ENCODE measurements around the gene CSH2. TPM values are rescaled to one million over a fixed set of nuclear protein-coding genes. Genes with fewer than 3 reads are reported as not detected.

The CSH2 gene
- total and polyA plus RNA-seq, 2 of the 13 experiments (the other 11 are each of a cell fraction or from before 2014, with no cell fraction given), result not detected

GRCh38 chr17:63827801-63828221 lies 45.7 kb downstream of the CSH2 start (continued):
- TF ChIP-seq ZNF607 (CRISPR knock-in tag; IDR thresholded peaks at IDR 0.05; ENCODE audit: borderline replicate concordance) (no peak; the same call in 1 of the 2 replicates), PHF21A (CRISPR knock-in tag; IDR thresholded peaks at IDR 0.05) (0 out of 2 replicates have a peak, but pooled peaks have one; percentile 10), RBAK (CRISPR knock-in tag; IDR thresholded peaks at IDR 0.05) (no peak), REPIN1 (CRISPR knock-in tag; IDR thresholded peaks at IDR 0.05; ENCODE audit: borderline replicate concordance, low read depth) (no peak), JDP2 (CRISPR knock-in tag; IDR thresholded peaks at IDR 0.05; ENCODE audit: borderline replicate concordance) (no peak), ZNF577 (CRISPR knock-in tag; IDR thresholded peaks at IDR 0.05; ENCODE audit: borderline replicate concordance, low read depth) (no peak), SOX6 (IDR thresholded peaks at IDR 0.05) (no peak), SOX6 (CRISPR knock-in tag; IDR thresholded peaks at IDR 0.05) (no peak), GPBP1L1 (CRISPR knock-in tag; IDR thresholded peaks at IDR 0.05) (no peak), ZNF260 (CRISPR knock-in tag; IDR thresholded peaks at IDR 0.05; ENCODE audit: borderline replicate concordance, low read depth) (no peak), ZNF142 (CRISPR knock-in tag; IDR thresholded peaks at IDR 0.05) (0 out of 2 replicates have a peak, but pooled peaks have one; percentile 7), ZNF382 (CRISPR knock-in tag; IDR thresholded peaks at IDR 0.05; ENCODE audit: borderline replicate concordance) (no peak), PBX2 (CRISPR knock-in tag; IDR thresholded peaks at IDR 0.05) (no peak), ZNF138 (CRISPR knock-in tag; IDR thresholded peaks at IDR 0.05; ENCODE audit: low read depth) (no peak), GATAD2A (CRISPR knock-in tag; IDR thresholded peaks at IDR 0.05) (no peak), RXRA (CRISPR knock-in tag; IDR thresholded peaks at IDR 0.05) (0 out of 2 replicates have a peak, but pooled peaks have one; percentile 10), ATF7-NPFF (CRISPR knock-in tag; IDR thresholded peaks at IDR 0.05; ENCODE audit: low read depth) (no peak), ZIK1 (CRISPR knock-in tag; IDR thresholded peaks at IDR 0.05; ENCODE audit: borderline replicate concordance, low read depth) (no peak), MEIS1 (CRISPR knock-in tag; IDR thresholded peaks at IDR 0.05; ENCODE audit: borderline replicate concordance) (no peak; the same call in 1 of the 2 replicates), BORCS8-MEF2B (CRISPR knock-in tag; IDR thresholded peaks at IDR 0.05) (no peak; the same call in 1 of the 2 replicates)
- TF ChIP-seq, protein P1, sequence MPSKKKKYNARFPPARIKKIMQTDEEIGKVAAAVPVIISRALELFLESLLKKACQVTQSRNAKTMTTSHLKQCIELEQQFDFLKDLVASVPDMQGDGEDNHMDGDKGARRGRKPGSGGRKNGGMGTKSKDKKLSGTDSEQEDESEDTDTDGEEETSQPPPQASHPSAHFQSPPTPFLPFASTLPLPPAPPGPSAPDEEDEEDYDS (CRISPR knock-in tag; IDR thresholded peaks at IDR 0.05), result no peak
- TF ChIP-seq, protein P2, sequence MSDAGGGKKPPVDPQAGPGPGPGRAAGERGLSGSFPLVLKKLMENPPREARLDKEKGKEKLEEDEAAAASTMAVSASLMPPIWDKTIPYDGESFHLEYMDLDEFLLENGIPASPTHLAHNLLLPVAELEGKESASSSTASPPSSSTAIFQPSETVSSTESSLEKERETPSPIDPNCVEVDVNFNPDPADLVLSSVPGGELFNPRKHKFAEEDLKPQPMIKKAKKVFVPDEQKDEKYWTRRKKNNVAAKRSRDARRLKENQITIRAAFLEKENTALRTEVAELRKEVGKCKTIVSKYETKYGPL (CRISPR knock-in tag; IDR thresholded peaks at IDR 0.05), result no peak
